CD4-positive, CD25-positive, alpha-beta regulatory T cell (primary cell): ENCODE results near the gene ZNF570. TPM values are rescaled to one million over a fixed set of nuclear protein-coding genes. Genes with fewer than 3 reads are reported as not detected.

Experiments
- ATAC-seq, 2 donors: fragments of 150-1000 bp; cut with Tn5 transposase; one replicate each; pipeline ENCODE4 v1.10.0; 2021; ENCODE audit warnings: low read depth in 2 of 2, moderate number of reproducible peaks in 2 of 2, moderate library complexity in 1 of 2
- DNase-seq, 3 donors: peaks; one replicate each; pipeline versions ENCODE4 v3.0.0 to v3.0.0-alpha.2; 2012 to 2022; ENCODE audit warnings: mixed read lengths in 1 of 3
- H3K27ac ChIP-seq: one replicate; pipeline ENCODE4 v1.7.0; 2013; ENCODE audit warnings: mild to moderate bottlenecking, low read length; ENCODE audit not compliant: insufficient read depth, poor library complexity, severe bottlenecking
- H3K27me3 ChIP-seq: one replicate; pipeline ENCODE4 v1.7.0; 2013; ENCODE audit warnings: low read length; ENCODE audit not compliant: control insufficient read depth, insufficient read depth
- H3K36me3 ChIP-seq: one replicate; pipeline ENCODE4 v1.7.0; 2013; ENCODE audit warnings: mild to moderate bottlenecking, low read length, moderate library complexity; ENCODE audit not compliant: control insufficient read depth, insufficient read depth
- H3K4me1 ChIP-seq: 2 replicates; pipeline ENCODE4 v1.7.0; 2013; ENCODE audit warnings: mild to moderate bottlenecking, low read length; ENCODE audit not compliant: insufficient read depth, control insufficient read depth, poor library complexity, severe bottlenecking
- H3K4me3 ChIP-seq: one replicate; pipeline ENCODE4 v1.7.0; 2013; ENCODE audit warnings: low read depth, mild to moderate bottlenecking, low read length, moderate library complexity
- H3K9me3 ChIP-seq, 2 experiments: 1 replicate in 1 of 2; 2 replicates in 1 of 2; pipeline ENCODE4 v1.7.0; 2013; ENCODE audit warnings: low read length in 2 of 2, mild to moderate bottlenecking in 1 of 2, moderate library complexity in 1 of 2; ENCODE audit not compliant: control insufficient read depth in 2 of 2
- H3K27ac Mint-ChIP-seq, 3 donors: one replicate each; pipeline ENCODE4 v1.8.0; 2020 to 2022; ENCODE audit warnings: mild to moderate bottlenecking in 3 of 3, mixed read lengths in 3 of 3, moderate library complexity in 2 of 3
- H3K27me3 Mint-ChIP-seq: one replicate; pipeline ENCODE4 v1.8.0; 2022; ENCODE audit warnings: mild to moderate bottlenecking, mixed read lengths
- H3K36me3 Mint-ChIP-seq: one replicate; pipeline ENCODE4 v1.8.0; 2020; ENCODE audit warnings: mixed read lengths
- H3K4me1 Mint-ChIP-seq, 4 donors: one replicate each; pipeline ENCODE4 v1.8.0; 2020 to 2022; ENCODE audit warnings: mixed read lengths in 4 of 4, mild to moderate bottlenecking in 1 of 4
- H3K4me3 Mint-ChIP-seq, 4 donors: one replicate each; pipeline ENCODE4 v1.8.0; 2020 to 2022; ENCODE audit warnings: mild to moderate bottlenecking in 4 of 4, mixed read lengths in 4 of 4, moderate library complexity in 3 of 4
- H3K9me3 Mint-ChIP-seq, 7 donors: one replicate each; pipeline ENCODE4 v1.8.0; 2020 to 2022; ENCODE audit warnings: mixed read lengths in 7 of 7, mild to moderate bottlenecking in 3 of 7, moderate library complexity in 2 of 7
- polyA plus RNA-seq, 4 donors: library from polyadenylated mRNA; unstranded; fragments of 300-500 nt; fragmentation: Illumina TruSeq; gene quantifications; one replicate each; pipeline ENCODE4 v1.2.3, GENCODE V29; 2021
- total RNA-seq: library from RNA; stranded (reverse); gene quantifications from one replicate; pipeline ENCODE4 v1.2.3, GENCODE V29; 2022

ZNF570 gene
- total and polyA plus RNA-seq, 5 donors from 2014 or later: 2.3 to 10.6 (median 4.3) TPM

DNA sequence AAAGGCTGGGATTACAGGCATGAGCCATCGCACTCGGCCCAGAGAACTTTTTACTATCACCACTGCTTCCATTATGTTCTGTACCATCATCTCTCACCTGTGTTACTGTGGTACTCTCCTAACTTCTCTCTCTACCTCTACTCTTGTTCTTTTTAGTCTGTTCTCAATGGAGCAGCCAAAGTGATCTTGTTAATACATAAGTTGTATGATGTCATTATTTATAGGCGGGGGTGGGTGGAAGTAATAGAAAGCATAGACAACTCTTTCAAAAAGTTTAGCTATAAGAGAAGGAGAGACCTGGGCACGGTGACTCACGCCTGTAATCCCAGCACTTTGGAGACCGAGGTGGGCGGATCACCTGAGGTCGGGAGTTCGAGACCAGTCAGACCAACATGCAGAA, 3.0 kb downstream of the ZNF570 start:
- peaks cover 47% of the 10 kb centered on the region for H3K36me3 ChIP-seq

GRCh38 chr19:37484406-37485168, 15.4 kb downstream of the ZNF570 start:
- DNase-seq (peak in 1 of 3 donors; percentile 7), ATAC-seq (no peak)
- no peaks in the 10 kb centered on the region for H3K27me3 Mint-ChIP-seq
- peaks cover 8 to 74% (median 49%) of the 10 kb centered on the region in 7 donors for H3K9me3 Mint-ChIP-seq
- H3K9me3 ChIP-seq: peaks cover 76 to 98% of the 10 kb centered on the region in 2 experiments
- H3K36me3 ChIP-seq: peaks cover 48% of the 10 kb centered on the region
- H3K27ac ChIP-seq: no peak overlapping the region
- H3K4me3 Mint-ChIP-seq: peak overlapping the region in 1 of 4 donors; percentile 24
- H3K27me3 ChIP-seq: no peaks in the 10 kb centered on the region
- no peaks in the 10 kb centered on the region for H3K4me1 ChIP-seq
- H3K36me3 Mint-ChIP-seq: peaks cover 43% of the 10 kb centered on the region
- no peak overlapping the region for H3K4me3 ChIP-seq
- no peaks in the 10 kb centered on the region for H3K4me1 Mint-ChIP-seq
- H3K27ac Mint-ChIP-seq: peak overlapping the region in 1 of 3 donors; percentile 45

More for the DNA sequence above, 3.0 kb downstream of the ZNF570 start:
- DNase-seq: no peak
- Histone ChIP-seq H3K4me1 (peaks cover 14% of the 10 kb centered on the region), H3K9me3 (peaks cover 29 to 37% of the 10 kb centered on the region in 2 experiments), H3K4me3 (no peak overlapping the region), H3K27me3 (no peaks in the 10 kb centered on the region), H3K27ac (no peak overlapping the region)
- H3K4me1 Mint-ChIP-seq: peaks cover 15 to 33% (median 24%) of the 10 kb centered on the region in 4 donors
- H3K4me3 Mint-ChIP-seq: no peak overlapping the region
- no peak overlapping the region for H3K27ac Mint-ChIP-seq
- ATAC-seq: no peak
- H3K27me3 Mint-ChIP-seq: no peaks in the 10 kb centered on the region
- peaks cover 33% of the 10 kb centered on the region for H3K36me3 Mint-ChIP-seq
- peaks cover 4 to 28% (median 21%) of the 10 kb centered on the region in 7 donors for H3K9me3 Mint-ChIP-seq

DNA sequence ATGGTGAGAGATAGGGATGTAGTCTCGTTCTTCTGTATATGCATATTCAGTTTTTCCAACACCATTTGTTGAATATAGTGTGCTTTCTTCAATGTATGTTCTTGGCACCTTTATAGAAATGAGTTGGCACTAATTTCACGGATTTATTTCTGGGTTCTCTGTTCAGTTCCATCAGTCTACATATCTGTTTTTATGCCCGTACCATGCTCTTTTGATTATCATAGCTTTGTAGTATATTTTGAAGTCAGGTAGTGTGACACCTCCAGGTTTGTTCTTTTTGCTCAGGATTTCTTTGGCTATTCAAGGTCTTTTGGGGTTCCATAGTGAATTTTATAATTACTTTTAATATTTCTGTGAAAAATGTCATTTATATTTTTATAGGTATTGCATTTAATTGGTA, 23.1 kb downstream of the ZNF570 start:
- H3K9me3 Mint-ChIP-seq: peaks cover 4 to 49% (median 29%) of the 10 kb centered on the region in 7 donors
- H3K27me3 ChIP-seq: no peaks in the 10 kb centered on the region
- H3K4me1 Mint-ChIP-seq: no peaks in the 10 kb centered on the region
- H3K9me3 ChIP-seq: peaks cover 57 to 77% of the 10 kb centered on the region in 2 experiments
- ATAC-seq (no peak), DNase-seq (no peak)
- H3K4me3 Mint-ChIP-seq: no peak overlapping the region
- peaks cover 4% of the 10 kb centered on the region for H3K36me3 Mint-ChIP-seq
- no peaks in the 10 kb centered on the region for H3K36me3 ChIP-seq
- H3K27me3 Mint-ChIP-seq: no peaks in the 10 kb centered on the region
- H3K27ac ChIP-seq: no peak overlapping the region
- no peak overlapping the region for H3K27ac Mint-ChIP-seq
- H3K4me1 ChIP-seq: no peaks in the 10 kb centered on the region
- H3K4me3 ChIP-seq: no peak overlapping the region

- Histone ChIP-seq H3K27me3 (no peaks in the 10 kb centered on the region), H3K4me3 (peak overlapping the region; percentile 99), H3K9me3 (peaks cover 2 to 18% of the 10 kb centered on the region in 2 experiments), H3K36me3 (peaks cover 10% of the 10 kb centered on the region), H3K4me1 (peaks cover 10% of the 10 kb centered on the region), H3K27ac (peak overlapping the region; percentile 96)
- ATAC-seq: peak in 1 of 2 donors; percentile 1
- H3K4me3 Mint-ChIP-seq: no peak overlapping the region
- peaks cover 0 to 26% (median 8%) of the 10 kb centered on the region in 7 donors for H3K9me3 Mint-ChIP-seq
- peaks cover 0 to 6% (median 0%) of the 10 kb centered on the region in 4 donors for H3K4me1 Mint-ChIP-seq
- no peak for DNase-seq
- no peak overlapping the region for H3K27ac Mint-ChIP-seq
- no peaks in the 10 kb centered on the region for H3K27me3 Mint-ChIP-seq
- H3K36me3 Mint-ChIP-seq: peaks cover 16% of the 10 kb centered on the region
These were observed 36.8 kb downstream of the ZNF570 start for GRCh38 chr19:37505958-37506386.

DNA sequence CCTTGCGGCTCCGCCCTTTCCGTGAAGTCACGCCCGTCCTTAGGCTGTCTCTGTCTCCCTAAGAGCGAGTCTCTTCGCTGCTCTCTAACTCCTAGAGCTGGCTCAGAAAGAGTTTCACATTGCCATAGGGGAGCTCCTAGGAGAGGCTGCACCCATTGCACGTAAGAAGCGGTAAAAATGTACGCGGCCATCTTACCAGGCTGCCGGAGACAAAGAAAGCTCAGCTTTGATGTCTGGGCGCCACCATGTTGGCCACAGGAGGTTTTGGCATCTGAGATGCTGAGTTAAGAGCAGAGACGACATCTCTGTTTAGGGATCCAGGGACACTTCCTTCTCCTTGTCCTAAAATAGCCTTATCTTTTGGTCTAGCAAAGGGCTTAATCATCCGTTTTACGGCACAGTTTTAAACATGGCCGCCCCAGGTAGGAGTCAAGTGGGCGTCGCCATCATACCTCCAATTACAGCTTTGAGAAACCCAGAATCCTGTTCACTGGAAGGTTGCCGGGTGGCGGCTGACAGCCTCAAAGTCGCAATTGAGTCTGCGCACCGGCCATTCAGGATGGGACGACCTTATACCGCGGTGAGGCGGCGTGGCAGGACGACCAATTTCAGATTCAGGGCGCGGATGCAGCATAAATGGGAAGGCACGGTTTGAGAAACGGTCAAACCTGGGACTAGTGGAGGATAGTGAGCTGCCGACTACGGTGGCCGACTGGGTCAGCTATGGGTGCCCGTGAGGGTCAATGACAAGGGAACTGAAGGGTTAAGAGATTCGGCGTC, 37.4 kb downstream of the ZNF570 start, which contains the start of gene ZNF793:
ZNF793 (plus strand) TSS at position 553 of the 780 bp plus-strand sequence. CDS start 16,501 bp downstream, outside the sequence.
- Histone ChIP-seq H3K27ac (peak within 1 kb of the TSS; percentile 96), H3K27me3 (no peaks in the 10 kb centered on the region), H3K4me3 (peak within 1 kb of the TSS; percentile 99), H3K9me3 (peaks cover 3 to 19% of the 10 kb centered on the region in 2 experiments), H3K36me3 (peaks cover 16% of the 10 kb centered on the region), H3K4me1 (peaks cover 10% of the 10 kb centered on the region)
- DNase-seq (peak; percentile 69 to 86 (median 84)), ATAC-seq (peak; percentile 87 to 88)
- Mint-ChIP-seq H3K27me3 (no peaks in the 10 kb centered on the region), H3K9me3 (peaks cover 0 to 24% (median 8%) of the 10 kb centered on the region in 7 donors), H3K4me1 (peaks cover 0 to 6% (median 0%) of the 10 kb centered on the region in 4 donors), H3K4me3 (no peak within 1 kb of the TSS), H3K27ac (no peak within 1 kb of the TSS), H3K36me3 (peaks cover 17% of the 10 kb centered on the region)

DNA sequence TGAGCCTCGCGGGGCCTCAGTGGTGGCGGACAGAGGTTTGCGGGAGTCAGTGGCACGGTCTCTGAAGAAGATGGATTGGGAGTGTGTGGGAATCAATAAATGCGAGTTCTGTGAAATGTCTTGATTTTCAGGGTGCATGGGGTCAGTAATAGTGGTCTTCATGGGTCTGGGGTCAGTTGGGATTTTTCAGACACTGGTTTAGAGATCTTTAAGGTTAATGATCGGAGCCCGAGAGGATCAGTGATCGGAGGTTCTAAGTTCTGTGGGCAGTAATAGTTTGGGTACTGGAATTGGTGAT, 38.0 kb downstream of the ZNF570 start:
- H3K4me3 Mint-ChIP-seq: no peak overlapping the region
- H3K27ac ChIP-seq: peak overlapping the region; percentile 96
- DNase-seq: no peak

GRCh38 chr19:37511186-37511585, 42.0 kb downstream of the ZNF570 start:
- Histone ChIP-seq H3K4me1 (peaks cover 5% of the 10 kb centered on the region), H3K27ac (no peak overlapping the region), H3K9me3 (peaks cover 31 to 47% of the 10 kb centered on the region in 2 experiments), H3K36me3 (peaks cover 34% of the 10 kb centered on the region), H3K4me3 (no peak overlapping the region), H3K27me3 (no peaks in the 10 kb centered on the region)
- Mint-ChIP-seq H3K36me3 (peaks cover 40% of the 10 kb centered on the region), H3K27ac (no peak overlapping the region), H3K9me3 (peaks cover 5 to 39% (median 17%) of the 10 kb centered on the region in 7 donors), H3K27me3 (no peaks in the 10 kb centered on the region), H3K4me1 (peaks cover 0 to 4% (median 0%) of the 10 kb centered on the region in 4 donors), H3K4me3 (no peak overlapping the region)
- no peak for DNase-seq
- ATAC-seq: no peak

More for the DNA sequence above, 38.0 kb downstream of the ZNF570 start:
- Mint-ChIP-seq H3K27me3 (no peaks in the 10 kb centered on the region), H3K36me3 (peaks cover 18% of the 10 kb centered on the region), H3K9me3 (peaks cover 0 to 25% (median 7%) of the 10 kb centered on the region in 7 donors), H3K4me1 (peaks cover 0 to 6% (median 0%) of the 10 kb centered on the region in 4 donors), H3K27ac (no peak overlapping the region)
- Histone ChIP-seq H3K4me1 (peaks cover 10% of the 10 kb centered on the region), H3K4me3 (peak overlapping the region; percentile 99), H3K27me3 (no peaks in the 10 kb centered on the region), H3K9me3 (peaks cover 7 to 24% of the 10 kb centered on the region in 2 experiments), H3K36me3 (peaks cover 20% of the 10 kb centered on the region)
- no peak for ATAC-seq
